GM18520 (cell line): ENCODE data around the gene PRKRIP1.
"Not testable (repeated sequence)": the region's sequence is repeated elsewhere in the genome, so short reads cannot be mapped to it uniquely, and the experiment has no call there.

Source experiments
- ATAC-seq: cut with Tn5 transposase; IDR thresholded peaks from one replicate; pipeline ENCODE4 v1.9.1; 2021; ENCODE audit not compliant: unreplicated experiment

Gene PRKRIP1

GRCh38 chr7:102455596-102455995 is 59.4 kb downstream of the PRKRIP1 start:
- ATAC-seq: no peak

GRCh38 chr7:102456327-102456726 is 60.2 kb downstream of the PRKRIP1 start:
- no peak for ATAC-seq

- no peak for ATAC-seq
Measured at GRCh38 chr7:102457352-102457924, 61.3 kb downstream of the PRKRIP1 start.

GRCh38 chr7:102459221-102459844 is 63.2 kb downstream of the PRKRIP1 start:
- no peak for ATAC-seq

- no peak for ATAC-seq
Measured at GRCh38 chr7:102460467-102460866, 64.3 kb downstream of the PRKRIP1 start.

- ATAC-seq: no peak
Measured at GRCh38 chr7:102463841-102464576, 67.8 kb downstream of the PRKRIP1 start.

- ATAC-seq: peak; percentile 92
Measured at GRCh38 chr7:102464577-102465280, 68.6 kb downstream of the PRKRIP1 start, which contains the start of the genes ALKBH4 and LRWD1. TSS of gene ALKBH4 (minus strand) at chr7:102464863. CDS start at chr7:102464836, 27 bp downstream. TSS of gene LRWD1 (plus strand) at chr7:102464984. CDS start at chr7:102465081, 97 bp downstream.

- ATAC-seq: no peak
Measured at GRCh38 chr7:102466097-102466496, 69.9 kb downstream of the PRKRIP1 start.

- no peak for ATAC-seq
Measured at GRCh38 chr7:102467581-102468477, 71.7 kb downstream of the PRKRIP1 start.

- ATAC-seq: no peak
Measured at GRCh38 chr7:102468478-102469350, 72.6 kb downstream of the PRKRIP1 start.

GRCh38 chr7:102469351-102469971 is 73.3 kb downstream of the PRKRIP1 start:
- ATAC-seq: no peak

GRCh38 chr7:102469972-102470825 is 74.0 kb downstream of the PRKRIP1 start:
- no peak for ATAC-seq

- no peak for ATAC-seq
Measured at GRCh38 chr7:102471791-102472125, 75.6 kb downstream of the PRKRIP1 start.

GRCh38 chr7:102472126-102473041 is 76.2 kb downstream of the PRKRIP1 start:
- no peak for ATAC-seq

- no peak for ATAC-seq
Measured at GRCh38 chr7:102473271-102473991, 77.3 kb downstream of the PRKRIP1 start.

- not testable (repeated sequence) for ATAC-seq
Measured at GRCh38 chr7:102474116-102474515, 78.0 kb downstream of the PRKRIP1 start.
